Activated T-cell treated with anti-CD3 and anti-CD28 coated beads for 1 hour (primary cell): ENCODE results near the gene BCR.

ENCODE experiments used
- DNase-seq: peaks from one replicate; pipeline ENCODE4 v3.0.0-alpha.2; 2020; ENCODE audit warnings: low read depth

Gene BCR

DNA sequence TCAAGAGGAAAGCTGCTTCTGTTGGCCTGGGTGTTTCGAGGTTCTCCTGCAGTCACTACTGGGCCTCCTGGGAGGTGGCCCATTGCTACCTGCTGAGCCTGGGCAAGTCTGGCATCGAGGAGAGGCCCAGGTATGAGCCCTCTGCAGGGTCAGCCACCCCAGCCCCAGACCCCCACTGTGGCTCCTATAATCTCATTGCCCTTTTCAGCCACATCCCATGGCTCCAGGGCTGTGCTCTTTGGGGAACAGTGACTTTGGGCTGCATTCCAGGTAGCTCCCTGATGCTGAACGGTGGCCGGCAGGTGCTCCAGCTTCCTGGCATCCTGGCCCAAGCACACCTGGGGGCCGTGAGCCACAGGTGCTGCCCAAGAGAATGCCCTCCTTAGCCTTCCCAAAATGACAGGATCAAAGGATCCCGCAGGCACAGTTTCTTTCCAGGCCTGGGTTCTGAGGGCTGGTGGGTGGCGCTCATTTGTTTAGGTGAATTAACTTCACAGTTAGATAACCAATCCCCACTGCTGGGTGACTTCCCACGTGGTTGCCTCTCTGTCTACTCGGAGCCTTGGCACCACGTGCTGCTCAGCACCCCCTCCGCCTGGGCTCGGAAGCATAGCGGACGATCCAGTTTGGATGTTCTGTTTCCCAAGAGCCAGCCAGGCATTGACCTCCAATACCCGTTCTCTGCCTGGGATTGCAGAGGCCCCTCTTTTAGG is 97.4 kb downstream of the BCR start:
- DNase-seq, result no peak

DNA sequence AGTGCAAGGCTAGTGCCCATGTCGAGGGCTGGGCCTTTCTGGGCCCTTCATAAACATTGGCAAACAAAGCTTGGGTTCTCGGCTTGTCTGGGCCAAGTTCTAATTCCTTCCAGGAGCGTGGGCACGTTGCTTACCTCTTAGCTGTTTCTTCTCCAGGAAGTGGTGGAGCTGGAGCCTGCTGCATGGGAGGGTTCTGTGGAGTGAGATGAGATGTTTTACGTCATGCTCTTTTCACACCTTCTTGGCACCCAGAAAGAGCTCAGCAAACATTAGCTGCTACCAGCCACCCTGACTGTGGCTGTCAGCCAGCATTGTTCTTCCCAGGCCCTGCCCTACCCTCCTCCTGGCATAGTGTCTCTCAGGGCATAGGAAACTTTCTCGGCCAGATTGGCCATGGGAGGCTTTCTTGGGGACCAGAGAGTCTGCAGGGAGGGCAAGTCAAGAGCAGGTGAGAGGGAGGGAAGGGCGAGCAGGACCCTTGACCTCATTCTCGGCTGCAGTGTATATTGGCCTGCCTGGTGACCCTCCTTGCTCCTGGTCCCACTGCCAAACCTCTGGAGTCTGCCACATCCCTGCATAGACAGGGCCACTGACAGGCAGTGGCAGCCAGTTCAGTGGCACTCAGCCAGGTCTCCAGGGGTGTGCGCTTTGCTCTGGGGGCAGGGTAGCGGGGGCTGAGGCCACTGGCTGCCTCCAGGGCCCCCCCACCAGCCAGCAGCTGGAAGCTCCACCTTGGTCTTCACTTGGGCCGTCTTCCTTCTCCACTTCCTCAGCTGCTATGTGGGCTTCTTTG is 98.8 kb downstream of the BCR start:
- DNase-seq, result no peak

DNA sequence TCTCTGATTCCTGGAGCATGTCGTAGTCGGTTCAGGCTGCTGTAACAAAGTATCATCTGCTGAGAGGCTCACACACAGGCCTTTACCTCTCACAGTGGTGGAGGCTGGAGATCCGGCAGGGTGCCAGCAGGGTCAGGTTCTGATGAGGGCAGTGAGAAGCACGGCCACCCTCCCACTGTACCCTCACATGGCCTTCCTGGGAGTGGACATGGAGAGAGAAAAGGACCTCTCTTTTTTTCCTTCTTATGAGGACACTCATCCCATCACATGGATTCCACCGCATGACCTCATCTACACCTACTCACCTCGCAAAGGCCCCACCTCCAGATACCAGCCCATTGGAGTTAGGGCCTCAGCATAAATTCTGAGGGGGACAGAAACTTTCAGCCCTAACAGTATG is 99.5 kb downstream of the BCR start:
- no peak for DNase-seq

DNA sequence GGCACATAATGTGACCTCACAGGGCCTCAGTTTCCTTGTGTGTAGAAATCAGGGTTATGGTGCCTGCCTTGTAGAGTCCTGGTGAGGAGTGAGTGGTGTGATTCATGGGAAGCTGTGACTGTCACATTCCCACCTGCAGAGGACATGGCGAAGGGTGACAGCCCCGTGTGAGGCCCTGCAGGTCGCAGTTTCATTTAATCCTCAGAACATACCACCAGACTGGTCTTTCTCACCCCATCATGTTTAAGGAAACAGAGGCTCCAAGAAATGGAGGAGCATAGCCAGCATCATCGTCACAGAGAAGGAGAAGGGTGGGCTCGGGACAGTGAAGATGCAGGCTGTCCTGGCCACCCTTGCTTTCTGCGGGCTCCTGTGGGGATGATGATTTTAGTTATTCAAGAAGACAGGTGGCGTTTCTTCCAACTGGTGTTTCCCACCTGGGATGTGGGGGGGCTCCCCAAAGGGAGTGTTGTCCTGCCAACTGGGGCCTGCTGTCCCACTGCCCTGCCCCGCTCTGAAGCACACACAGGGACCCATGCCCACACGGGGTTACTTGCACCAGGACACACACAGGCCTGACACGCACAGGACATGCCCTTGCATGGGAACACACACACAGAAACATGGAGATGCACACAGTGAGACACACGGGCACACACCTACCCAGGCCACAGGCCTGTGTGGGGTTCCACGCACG is 100.2 kb downstream of the BCR start:
- no peak for DNase-seq

DNA sequence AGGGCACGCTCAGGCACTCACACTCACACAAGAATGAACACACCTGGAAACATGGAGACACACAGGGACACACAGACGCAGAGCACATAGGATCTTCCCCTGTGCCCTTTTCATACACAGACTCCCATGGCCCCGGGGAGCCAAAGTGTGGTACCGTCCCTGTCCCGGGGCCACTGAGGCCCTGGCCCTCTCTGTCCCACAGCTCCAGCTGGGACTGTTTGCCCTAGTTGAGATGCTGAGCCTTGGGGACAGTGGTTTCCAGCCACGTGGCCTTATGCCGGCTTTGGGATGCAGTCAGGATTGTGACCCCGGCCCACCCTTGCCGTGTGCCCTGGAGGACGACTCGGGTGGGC is 100.7 kb downstream of the BCR start:
- no peak for DNase-seq

DNA sequence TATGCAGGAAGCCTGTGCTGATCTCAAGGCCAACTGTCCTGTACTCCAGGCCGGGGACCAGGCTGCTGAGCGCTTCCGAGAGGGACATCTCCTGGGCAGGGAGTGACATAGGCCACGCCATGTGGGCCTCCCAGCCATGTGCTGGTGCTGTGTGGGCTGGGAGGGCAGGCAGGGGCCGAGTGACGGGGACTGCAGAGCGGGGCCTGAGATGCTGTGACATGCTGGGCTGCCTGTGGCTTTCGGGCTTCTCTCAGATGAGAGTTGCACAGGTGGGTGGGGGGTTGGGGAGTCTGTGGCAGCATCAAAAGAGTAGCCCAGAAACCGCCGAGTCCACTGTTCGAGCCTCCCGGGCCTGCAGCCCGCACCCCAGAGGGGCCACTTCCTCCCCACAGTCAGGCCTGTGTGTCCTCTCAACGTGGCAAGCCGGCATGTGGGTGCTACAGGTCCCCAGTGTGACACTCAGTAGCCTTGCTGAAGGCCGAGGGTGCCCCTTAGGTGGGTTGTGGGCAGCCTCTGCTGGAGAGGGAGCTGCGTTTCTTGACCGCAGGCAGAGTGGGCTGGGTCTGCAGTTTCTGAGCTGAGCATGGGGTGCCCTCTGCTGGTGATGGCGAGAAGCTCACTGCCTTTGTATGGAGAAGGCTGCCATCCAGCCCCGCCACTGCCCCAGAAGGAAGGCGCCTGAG is 101.2 kb downstream of the BCR start:
- DNase-seq, result peak; percentile 71

DNA sequence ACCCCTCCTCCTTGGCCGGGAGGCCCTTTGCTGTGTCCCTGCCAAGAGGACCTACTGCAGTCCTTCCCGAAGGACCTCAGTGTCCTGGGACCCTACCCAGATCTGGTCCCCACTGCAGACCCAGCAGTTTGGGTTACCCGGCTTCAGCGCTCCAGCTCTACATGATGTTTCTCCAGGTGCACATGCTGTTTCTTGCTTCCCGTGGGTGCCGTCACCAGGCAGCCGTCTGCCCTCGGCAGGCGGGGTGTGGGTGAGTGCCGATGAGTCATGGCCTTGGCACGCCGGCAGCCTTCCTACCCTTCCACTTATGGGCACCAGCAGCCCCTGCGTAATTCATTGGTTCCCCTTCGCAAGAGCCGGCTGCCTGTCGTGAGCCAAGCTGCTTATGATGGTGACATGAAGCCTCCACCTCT is 101.8 kb downstream of the BCR start:
- DNase-seq, result no peak

DNA sequence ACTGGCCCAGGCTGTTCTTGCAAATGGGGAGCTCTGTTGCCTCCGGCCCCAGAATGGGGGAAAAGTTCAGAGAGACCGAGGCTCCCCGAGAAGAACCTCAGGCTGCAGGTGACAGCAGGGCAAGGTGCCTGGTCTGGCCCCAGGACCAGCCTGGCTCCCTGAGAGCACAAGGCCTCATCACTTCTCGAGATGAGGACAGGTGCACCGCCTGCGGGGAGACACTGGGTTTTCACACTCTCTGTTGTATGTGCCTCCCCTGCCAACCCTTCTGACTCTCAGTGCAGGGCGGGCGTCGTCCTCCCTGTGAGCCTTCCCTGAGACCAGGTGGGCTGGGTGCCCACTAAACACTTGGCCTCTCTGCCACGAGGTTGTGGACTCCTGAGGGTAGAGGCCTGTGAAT is 102.2 kb downstream of the BCR start:
- DNase-seq, result no peak

DNA sequence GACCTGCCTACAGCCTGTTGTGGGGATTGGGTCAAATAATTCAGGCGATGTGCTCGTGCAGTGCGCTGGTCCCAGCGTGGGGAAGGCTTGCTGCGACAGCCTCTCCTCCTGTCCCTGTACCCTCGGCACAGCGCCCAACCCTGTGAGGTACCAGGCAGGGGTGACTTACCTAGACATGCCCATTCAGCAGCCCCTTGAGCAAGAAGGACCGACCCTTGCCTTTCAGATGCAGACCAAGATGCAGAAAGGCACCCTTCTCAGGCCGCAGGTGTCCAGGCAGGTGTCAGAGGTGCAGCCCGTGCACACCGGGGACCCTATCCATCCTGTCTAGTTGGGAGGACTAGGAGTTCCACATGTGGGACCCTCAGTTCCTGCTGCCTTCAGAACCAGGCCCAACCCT is 102.7 kb downstream of the BCR start:
- no peak for DNase-seq

DNA sequence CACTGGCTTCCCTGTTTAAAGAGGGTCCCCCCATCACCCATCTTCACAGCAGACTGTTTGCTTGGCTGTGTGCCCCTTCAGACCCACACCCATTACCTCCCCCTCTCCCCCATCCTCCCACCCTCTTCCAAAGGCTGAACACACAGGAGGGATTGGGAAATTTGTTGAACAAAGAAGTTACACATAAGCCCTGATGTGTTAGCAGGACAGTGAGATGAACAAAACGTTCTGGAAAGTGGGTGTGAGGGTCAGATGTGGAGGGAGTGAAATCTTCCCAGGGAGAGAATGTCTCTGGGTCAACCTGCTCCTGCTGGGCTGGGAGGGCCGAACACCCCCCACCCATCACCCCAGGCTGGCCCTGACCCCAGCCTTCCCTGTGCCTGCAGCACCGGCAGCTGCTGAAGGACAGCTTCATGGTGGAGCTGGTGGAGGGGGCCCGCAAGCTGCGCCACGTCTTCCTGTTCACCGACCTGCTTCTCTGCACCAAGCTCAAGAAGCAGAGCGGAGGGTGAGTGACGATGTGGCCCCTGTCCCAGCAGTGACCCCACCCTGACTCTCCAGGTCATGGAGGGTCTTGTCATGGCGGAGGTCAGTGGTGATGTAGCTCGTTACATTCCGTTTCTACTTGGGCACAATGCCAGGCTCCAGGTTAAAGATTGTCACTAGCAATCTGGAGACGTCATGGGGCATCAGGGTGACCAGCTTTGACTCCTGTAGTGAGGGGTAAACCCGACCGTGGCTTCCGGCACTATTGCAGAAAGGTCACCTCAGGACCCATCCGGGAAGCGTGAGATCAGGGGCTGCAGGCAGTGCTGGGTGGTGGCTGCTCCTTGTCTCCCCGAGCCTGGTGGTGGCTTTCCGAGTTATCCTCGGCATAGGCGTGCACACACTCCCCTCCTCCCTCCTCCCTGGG is 103.5 kb downstream of the BCR start:
- DNase-seq, result no peak

DNA sequence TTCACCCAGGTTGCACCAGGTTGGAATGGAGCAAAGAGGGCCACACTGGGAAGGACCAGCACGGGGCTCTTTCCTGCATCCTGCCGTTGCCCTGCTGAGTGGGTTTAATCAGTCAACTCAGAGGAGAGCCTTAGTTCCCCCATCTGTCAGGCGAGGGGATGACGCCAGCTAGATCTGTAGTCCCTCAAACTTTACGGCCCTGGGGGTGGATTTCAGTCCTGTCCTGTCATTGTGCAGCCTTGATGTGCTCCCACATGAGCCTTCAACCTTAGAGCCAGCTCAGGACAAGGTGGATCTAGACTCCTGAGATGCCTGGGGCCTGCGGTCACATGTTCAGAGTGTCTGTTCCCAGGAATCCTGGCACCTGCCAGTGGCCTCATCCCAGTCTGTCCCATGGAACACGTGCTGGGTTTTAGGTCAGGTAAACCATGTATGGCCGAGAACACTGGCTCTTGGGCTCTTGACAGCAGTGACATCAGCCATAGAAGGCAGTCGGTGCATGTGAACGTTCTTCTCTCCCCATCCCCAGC is 104.3 kb downstream of the BCR start:
- DNase-seq, result no peak

DNA sequence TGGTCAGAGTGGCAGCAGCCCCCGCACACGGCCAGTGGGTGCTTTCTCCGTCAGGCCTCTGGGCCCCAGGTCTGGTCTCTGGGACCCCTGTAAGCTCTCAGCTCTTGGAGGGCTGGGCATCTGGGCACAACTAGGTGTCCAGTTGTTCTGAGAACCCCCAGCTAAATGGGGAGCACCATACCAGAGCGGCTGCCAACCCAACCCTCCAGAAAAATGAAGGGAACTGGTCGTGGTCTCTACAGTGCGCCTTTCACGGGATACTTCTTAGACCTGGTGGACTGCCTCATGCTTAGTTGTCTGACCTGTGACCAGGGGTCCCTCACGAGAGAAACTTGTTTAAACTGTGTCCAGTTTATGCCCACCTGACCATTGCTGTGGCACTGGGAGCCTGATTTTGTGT is 104.9 kb downstream of the BCR start:
- no peak for DNase-seq

DNA sequence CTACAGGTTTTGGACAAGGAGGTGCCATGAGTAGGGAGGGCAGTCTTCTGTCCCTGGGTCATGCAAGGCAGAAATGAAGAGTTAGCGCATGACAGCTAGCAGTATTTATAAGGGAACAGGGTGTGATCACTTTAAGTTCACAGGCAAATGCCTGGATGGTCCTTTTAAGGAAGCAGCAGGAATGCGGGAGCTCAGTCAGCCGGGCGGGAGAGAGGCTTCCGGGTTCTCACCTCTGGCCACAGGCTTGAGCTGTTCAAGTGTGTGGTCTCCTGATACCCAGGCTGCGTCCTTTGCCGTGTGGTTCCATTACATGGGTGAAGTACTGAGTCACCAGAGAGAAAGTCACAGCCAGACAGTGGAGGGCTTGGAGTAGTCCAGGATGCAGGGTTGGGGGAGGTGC is 105.4 kb downstream of the BCR start:
- no peak for DNase-seq

DNA sequence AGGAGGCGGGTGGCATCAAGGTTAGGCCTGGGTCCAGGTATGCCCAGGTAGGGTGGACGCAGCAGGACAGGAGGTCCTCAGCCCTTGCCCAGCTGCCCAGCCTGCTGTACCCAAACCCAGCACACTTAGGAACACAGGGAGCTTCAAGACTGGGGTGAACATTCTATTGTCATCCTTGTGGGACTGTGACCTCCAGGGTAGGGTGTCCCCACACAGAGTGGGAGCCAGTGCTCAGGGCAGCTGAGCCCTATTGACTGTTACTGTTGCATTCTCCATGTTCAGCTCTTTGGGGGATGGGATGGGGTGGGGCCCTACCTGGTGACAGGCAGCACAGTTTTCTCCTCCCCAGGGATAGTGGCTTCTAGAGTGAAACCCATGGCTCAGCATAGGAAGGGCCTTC is 106.0 kb downstream of the BCR start:
- DNase-seq, result no peak

DNA sequence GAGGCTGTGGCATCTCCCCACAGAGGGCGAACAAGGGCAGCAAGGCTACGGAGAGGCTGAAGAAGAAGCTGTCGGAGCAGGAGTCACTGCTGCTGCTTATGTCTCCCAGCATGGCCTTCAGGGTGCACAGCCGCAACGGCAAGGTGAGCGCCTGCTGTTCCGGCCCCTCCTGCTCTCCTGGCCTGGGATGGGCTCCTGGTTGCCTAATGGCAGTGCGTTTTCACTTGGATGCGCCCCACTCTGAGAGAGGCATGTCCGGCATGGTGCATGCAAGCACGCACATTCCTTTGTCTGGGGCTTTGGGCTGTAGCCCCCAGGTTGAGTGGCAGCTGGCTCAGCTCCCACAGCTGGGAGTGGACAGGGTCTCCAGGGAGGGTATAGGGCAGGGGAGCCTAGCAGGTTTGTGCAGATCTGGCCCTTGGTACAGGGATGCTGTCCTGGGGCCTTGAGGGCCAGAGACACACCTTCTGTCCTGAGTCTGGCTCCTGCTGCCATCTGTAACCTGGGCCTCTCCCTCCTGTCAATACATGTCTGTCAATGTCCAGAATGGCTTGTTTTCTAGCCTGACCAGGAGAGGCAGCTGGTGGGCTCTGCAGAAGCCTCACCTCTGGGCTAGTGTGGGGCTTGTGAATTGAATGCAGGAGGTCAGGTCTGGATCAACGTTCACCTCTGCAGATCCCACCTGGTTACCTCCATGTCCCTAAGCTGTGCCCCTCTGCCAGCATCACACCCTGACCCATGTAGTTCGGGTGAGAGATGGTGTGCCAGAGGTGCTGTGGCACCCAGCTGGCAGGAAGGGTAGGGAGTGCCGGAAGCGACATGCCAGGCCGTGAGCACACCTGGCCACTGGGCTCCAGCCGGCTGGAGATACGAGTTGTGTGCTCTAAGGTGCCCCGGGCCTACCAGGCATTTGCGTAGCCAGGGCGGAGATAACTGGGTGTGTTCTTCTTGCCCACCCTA is 107.1 kb downstream of the BCR start:
- DNase-seq, result no peak

DNA sequence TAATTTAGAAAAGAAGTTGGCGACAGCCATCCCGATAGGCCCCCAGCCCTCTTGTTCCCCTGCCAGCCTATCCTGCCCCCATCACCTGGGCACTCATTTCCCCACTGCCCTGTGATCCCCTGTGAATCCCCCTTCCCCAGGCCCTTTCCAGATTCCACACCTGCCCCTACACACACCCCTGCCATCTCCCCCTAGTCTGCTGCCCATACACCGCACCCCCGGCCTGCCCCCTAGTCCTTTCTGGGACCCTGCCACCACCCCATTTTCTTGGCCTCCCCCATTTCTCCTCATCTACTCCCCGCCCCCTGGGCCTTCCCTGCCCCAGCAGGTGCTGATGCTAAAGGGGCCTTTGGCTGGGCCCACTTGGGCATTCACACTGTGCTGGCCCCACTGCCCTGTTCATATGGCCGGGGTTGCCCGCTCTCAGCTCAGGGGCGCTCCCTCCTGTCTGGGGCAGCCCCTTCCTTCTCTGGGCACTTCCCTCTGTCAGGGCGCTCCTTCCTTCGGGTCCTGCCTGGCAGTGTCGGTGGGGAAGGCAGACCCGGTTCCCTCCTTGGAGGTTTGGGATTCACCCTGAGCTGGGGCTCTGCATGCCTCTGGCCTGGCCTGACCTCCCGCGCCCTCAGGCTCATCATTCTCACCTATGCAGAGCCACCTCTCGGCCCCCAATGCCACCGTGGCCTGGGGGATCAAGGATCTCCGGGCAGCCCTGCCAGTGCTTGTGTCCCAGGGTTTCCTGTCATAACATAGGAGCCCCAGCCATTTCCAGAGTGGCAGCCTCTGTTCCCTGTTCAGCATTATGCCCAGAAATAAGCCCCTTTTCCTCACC is 108.2 kb downstream of the BCR start:
- DNase-seq, result no peak

DNA sequence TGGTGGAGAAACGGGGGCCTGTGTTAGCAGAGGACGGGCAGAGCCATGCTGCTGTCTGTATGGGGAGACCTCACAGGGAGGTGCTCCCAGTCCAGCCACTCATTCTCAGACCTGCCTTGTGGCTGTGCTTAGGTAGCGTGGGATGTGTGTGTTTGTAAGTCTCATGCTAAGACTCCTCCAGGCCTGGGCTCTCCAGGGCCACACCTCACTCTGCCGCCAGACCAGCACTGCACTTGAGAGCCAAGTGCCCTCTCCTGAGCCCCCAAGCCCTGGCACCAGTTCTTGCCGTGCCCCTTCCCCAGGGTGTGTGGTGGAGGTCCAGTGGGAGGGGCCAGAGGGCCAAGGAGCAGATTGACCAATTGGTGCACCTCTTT is 108.8 kb downstream of the BCR start:
- no peak for DNase-seq

DNA sequence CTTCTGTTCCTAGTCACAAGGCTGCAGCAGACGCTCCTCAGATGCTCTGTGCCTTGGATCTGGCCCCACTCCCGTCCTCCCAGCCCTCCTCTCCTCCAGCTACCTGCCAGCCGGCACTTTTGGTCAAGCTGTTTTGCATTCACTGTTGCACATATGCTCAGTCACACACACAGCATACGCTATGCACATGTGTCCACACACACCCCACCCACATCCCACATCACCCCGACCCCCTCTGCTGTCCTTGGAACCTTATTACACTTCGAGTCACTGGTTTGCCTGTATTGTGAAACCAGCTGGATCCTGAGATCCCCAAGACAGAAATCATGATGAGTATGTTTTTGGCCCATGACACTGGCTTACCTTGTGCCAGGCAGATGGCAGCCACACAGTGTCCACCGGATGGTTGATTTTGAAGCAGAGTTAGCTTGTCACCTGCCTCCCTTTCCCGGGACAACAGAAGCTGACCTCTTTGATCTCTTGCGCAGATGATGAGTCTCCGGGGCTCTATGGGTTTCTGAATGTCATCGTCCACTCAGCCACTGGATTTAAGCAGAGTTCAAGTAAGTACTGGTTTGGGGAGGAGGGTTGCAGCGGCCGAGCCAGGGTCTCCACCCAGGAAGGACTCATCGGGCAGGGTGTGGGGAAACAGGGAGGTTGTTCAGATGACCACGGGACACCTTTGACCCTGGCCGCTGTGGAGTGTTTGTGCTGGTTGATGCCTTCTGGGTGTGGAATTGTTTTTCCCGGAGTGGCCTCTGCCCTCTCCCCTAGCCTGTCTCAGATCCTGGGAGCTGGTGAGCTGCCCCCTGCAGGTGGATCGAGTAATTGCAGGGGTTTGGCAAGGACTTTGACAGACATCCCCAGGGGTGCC is 109.8 kb downstream of the BCR start:
- peak; percentile 47 for DNase-seq
